Endothelial cell of umbilical vein (primary cell): ENCODE measurements around the gene NKX3-2.

Experiments
- CTCF ChIP-seq, 2 donors: IDR thresholded peaks; 1 replicate in 1 of 2; 2 replicates in 1 of 2; pipeline ENCODE4 v1.5.1; 2011; ENCODE audit warnings: low read length in 2 of 2, mild to moderate bottlenecking in 2 of 2, moderate library complexity in 2 of 2, control low read depth in 1 of 2, inconsistent platforms in 1 of 2, low read depth in 1 of 2; ENCODE audit not compliant: insufficient read depth in 1 of 2; ENCODE audit errors: extremely low read depth in 1 of 2
- EZH2 ChIP-seq: IDR thresholded peaks from 2 replicates; pipeline ENCODE4 v1.6.1; 2012; ENCODE audit warnings: borderline replicate concordance, low read depth, mild to moderate bottlenecking, moderate library complexity, low read length, inconsistent platforms; ENCODE audit not compliant: severe bottlenecking
- FOS ChIP-seq: IDR thresholded peaks from 2 replicates; pipeline ENCODE4 v1.6.1; 2011; ENCODE audit warnings: mild to moderate bottlenecking, low read length, moderate library complexity, borderline replicate concordance; ENCODE audit not compliant: insufficient read depth
- GATA2 ChIP-seq: IDR thresholded peaks from 2 replicates; pipeline ENCODE4 v1.7.0; 2011; ENCODE audit warnings: low read depth, mild to moderate bottlenecking, moderate library complexity, mixed read lengths, low read length; ENCODE audit not compliant: insufficient read length, insufficient read depth
- MAX ChIP-seq: IDR thresholded peaks from 2 replicates; pipeline ENCODE4 v1.6.1; 2011; ENCODE audit not compliant: insufficient read depth, insufficient read length
- POLR2A ChIP-seq: IDR thresholded peaks from 2 replicates; pipeline ENCODE4 v1.6.1; 2012; ENCODE audit warnings: low read depth, mild to moderate bottlenecking, control low read depth, low read length
- POLR2AphosphoS5 ChIP-seq: IDR thresholded peaks from 2 replicates; pipeline ENCODE4 v1.6.1; 2012; ENCODE audit warnings: low read depth, mild to moderate bottlenecking, control low read depth, low read length, moderate library complexity; ENCODE audit not compliant: insufficient read depth

GRCh38 chr4:13577660-13578059, 33.4 kb upstream of the NKX3-2 start:
- TF ChIP-seq CTCF (IDR thresholded peaks at IDR 0.05; ENCODE audit: extremely low read depth in 1 of 2, insufficient read depth in 1 of 2, low read depth in 1 of 2, low read length in 2 of 2) (no peak), EZH2 (no peak), POLR2A (no peak), POLR2AphosphoS5 (no peak), MAX (no peak), FOS (no peak), GATA2 (no peak)
